ACHN (cell line): ENCODE results near the gene AGPAT2.

Experiments used
- DNase-seq: peaks from one replicate; pipeline ENCODE4 v3.0.0-alpha.2; 2015
- in situ Hi-C: cut with HindIII; loops from 2 replicates; pipeline ENCODE4 v1.10.0; 2017; ENCODE audit warnings: low sequenced_read_pairs, low pct_ligation_motif_present, low pct_unique_long_range_greater_than_20kb

Gene AGPAT2

DNA sequence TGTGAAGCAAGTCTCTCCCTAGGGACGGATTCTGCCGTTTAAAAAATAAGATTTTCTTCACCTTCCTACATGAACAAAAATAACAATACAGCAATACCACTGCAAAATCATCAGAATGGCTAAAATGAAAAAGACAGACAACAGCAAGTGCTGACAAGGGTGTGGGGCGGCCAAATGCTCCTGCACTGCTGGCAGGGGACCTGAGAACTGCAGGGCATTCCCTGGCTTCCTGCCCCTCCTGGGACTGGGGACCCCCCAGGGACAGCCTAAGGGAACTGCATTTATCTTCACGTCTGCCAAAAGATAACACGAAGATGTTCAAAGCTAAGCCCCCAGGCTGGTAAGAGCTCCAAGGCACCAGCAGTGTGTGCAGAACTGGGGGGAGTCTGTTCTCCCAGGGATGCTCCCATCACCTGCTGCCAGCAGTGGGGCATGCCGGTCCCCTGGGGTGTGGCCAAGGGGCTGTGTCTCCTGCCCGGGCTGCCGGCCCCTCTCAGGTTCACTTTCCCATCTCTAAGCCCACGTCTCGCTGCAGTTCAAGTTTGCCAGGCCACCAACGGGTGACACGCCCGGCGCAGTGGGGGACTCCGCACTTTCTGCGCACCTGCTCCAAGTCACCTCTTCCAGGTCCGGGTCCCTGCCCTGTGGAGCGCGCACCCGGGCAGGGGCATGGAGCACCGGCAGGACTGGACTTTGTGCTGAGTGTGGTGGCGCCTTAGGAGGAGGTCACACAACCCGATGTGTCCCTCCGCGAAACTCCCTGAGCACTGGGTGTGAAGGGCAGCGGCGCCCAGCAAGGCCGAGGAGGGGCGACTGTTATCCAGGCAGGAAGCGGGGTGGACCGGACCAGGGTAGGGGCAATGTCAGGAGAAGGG lies 29.0 kb downstream of the AGPAT2 start:
- DNase-seq: no peak
- in situ Hi-C loops: no loop called here

DNA sequence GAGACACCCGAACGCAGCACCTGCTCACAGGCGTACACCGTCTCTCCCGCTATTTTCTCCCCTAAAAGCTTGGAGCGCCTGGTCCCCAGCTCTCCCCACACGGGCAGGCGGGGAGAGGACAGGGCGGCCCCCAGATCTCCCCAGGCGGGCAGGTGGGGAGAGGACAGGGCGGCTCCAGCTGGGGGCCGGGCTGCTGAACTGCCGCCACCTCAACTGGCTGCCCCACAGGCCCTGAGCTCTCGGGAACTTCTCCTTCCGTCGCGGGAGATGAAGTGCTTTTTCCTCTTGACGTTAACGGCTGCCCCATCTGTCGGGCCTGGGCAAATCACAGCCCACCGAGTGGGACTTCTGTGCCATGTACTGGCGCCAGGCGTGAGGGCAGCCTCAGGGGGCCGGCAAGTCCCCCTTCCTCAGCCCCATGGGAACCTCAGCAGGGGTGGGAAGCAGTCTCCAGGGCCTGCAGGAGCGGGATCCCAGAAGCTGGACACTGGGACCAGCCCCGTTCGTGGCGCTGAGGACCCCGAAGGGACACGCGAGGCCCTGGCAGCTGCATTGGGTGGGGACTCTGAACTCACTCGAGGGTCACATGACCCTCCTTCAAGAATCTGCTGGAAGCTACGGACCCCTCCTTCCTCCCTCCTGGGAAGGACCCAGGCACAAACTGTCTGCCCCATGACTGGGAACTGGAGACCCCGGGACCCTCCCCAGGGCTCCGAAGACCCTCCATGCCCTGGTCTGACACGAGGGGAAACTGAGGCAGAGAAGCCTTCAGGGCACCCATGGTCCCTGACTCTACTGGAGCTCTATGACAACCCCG lies 30.3 kb downstream of the AGPAT2 start:
- in situ Hi-C loops: no loop called here
- DNase-seq: no peak

DNA sequence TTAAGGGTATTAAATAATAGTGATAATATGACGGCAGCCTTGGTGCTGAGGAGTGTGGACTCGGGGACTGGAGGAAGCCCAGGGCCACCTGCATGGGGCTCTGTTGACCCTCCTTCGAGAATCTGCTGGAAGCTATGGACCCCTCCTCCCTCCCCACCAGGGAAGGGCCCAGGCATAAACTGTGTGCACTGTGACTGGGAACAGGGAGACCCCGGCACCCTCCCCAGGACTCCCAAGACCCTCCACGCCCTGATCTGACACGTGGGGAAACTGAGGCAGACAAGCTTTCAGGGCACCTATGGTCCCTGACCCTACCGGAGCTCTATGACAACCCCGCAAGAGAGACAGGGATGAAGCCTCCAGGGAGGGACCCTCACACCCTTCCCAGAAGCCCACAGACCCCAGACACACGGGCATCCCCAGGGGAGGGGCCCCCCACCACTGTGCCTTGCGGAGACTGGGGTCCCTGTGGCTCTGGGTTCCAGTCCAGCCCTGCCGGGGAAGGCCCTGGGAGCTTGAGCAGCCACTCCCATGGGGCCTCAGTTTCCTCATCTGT lies 31.0 kb downstream of the AGPAT2 start:
- in situ Hi-C loops: no loop called here
- no peak for DNase-seq

GRCh38 chr9:136655536-136656182 lies 31.6 kb downstream of the AGPAT2 start:
- no peak for DNase-seq
- in situ Hi-C loops: no loop called here

- DNase-seq: no peak
- in situ Hi-C loops: no loop called here
Measured at GRCh38 chr9:136654820-136655535, 32.3 kb downstream of the AGPAT2 start.

DNA sequence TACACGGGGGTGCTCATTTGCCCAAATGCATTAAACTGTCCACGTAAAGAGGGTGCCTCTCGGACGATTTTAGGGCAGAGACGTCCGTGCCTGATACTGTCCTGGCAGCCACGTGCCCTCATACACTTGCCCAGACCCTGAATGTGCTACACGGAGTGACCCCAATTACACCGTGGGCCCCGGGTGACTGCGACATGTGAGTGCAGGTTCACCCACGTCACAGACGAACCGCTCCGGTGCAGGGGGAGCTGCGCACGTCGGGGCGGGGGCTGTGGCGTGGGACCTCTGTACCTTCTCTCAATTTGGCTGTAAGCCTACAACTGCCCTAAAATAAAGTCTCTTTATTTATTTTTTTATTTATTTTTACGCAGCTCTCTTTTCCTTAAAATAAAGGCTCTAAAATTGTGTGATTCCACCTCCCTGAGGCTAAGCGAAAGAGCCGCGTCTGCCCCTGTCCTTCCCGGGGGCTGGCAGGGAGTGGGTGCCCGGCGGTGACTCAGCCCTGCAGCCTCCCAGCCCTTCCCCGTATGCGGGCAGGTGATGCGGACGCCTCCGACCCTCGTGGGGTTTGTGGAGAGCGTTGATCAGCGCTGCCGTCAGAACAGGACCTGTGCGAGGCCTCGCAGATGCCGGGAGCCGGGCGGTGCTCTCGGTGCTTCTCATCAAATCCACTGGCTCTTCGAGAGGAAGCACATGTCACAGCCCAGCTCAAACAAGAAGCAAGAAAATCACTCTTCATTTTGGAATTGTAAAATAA lies 33.8 kb downstream of the AGPAT2 start:
- DNase-seq: no peak
- in situ Hi-C loops: no loop called here

DNA sequence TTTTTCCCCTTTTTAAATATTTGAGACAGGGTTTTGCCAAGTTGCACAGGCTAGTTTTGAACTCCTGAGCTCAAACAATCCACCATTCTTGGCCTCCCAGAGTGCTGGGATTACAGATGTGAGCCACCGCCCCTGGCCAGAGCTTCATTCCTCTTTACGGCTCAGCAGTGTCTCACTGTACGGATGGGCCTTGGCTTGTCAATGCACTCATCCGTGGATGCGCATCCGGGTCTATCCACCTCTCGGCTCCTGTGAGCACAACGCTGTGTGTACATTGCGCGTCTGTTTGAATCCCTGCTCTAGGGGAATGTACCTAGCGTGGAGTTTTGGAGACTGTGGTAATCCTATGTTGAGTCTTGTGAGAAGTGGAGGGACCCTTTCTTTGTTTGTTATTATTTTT lies 35.4 kb downstream of the AGPAT2 start:
- DNase-seq: no peak
- in situ Hi-C loops: no loop called here

GRCh38 chr9:136650648-136651047 lies 36.6 kb downstream of the AGPAT2 start:
- in situ Hi-C loops: no loop called here
- DNase-seq: no peak

DNA sequence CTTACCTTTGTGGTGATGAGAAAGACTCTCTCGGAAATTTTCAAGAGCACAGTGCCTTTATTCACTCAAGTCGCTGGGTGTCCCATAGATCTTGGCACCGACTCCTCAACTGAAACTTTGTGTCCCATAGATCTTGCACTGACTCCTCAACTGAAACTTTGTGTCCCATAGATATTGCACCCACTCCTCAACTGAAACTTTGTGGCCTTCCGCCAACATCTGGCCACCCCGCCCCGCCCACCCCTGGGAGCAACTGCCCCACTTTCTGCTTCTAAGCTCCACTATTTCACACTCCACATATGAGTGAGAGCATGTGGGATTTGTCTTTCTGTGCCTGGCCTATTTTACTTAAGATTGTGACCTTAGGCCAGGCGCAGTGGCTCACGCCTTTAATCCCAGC lies 37.2 kb downstream of the AGPAT2 start:
- in situ Hi-C loops: no loop called here

DNA sequence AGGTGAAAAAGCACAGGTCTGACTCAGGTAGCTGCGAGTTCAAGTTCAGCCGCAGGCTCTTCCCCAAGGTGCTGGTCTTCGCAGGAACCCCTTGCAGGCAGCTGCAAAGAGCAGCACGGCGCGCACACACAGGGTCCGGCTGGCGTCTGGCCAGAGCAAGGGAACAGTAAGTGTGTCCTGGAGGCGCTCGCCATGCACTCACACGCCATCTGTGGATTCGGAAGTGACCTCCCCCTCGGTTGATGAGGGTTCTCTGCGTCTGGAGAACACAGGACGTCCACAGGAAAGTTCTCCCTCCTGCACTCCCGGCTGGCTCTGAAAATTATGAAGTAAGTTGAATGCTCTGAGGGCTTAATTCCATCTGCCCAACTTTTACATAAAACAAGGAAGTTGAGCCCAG lies 38.5 kb downstream of the AGPAT2 start:
- in situ Hi-C loops: no loop called here
- DNase-seq: no peak

More for the DNA sequence above, 37.2 kb downstream of the AGPAT2 start:
- DNase-seq: no peak

- in situ Hi-C loops: no loop called here
- no peak for DNase-seq
Measured at GRCh38 chr9:136646827-136647711, 40.2 kb downstream of the AGPAT2 start.

GRCh38 chr9:136645903-136646754 lies 41.1 kb downstream of the AGPAT2 start:
- DNase-seq: no peak
- in situ Hi-C loops: no loop called here

DNA sequence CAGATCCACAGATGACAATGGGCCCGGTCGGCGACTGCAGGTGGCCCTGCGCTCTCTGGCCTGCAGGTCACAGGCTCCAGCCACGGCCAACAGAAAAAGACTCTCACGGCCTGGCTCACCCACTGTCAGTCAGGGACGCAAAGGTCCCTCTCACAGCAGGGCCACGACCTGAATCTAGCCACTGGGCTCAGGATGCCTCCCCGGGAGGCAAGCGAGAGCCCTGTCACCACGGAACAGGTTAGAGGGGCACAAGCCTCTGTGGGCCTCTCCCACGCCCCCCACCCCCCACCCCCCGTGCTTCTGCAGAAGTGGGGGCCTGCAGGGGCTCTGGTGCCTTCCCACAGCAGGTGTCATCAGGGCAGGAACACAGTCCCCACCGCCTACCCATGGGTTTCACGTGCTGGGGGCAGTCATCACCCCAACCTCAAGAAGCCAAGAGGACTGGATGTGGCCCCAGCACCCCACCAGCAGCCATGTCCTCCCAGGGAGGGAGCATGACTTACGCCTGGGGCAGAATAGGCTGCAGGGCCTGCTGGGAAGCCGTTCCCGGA lies 41.8 kb downstream of the AGPAT2 start:
- DNase-seq: no peak
- in situ Hi-C loops: no loop called here

- peak; percentile 66 for DNase-seq
- in situ Hi-C loops: no loop called here
Measured at GRCh38 chr9:136644593-136645351, 42.5 kb downstream of the AGPAT2 start.

- no peak for DNase-seq
- in situ Hi-C loops: no loop called here
Measured at GRCh38 chr9:136644343-136644592, 43.0 kb downstream of the AGPAT2 start.
